ENCODE measurements around the gene NOX3. TPM values are rescaled to one million over a fixed set of nuclear protein-coding genes. Genes with fewer than 3 reads are reported as not detected.

The NOX3 gene
- total and polyA plus RNA-seq, 2 experiments from 2014 or later, result not detected

DNA sequence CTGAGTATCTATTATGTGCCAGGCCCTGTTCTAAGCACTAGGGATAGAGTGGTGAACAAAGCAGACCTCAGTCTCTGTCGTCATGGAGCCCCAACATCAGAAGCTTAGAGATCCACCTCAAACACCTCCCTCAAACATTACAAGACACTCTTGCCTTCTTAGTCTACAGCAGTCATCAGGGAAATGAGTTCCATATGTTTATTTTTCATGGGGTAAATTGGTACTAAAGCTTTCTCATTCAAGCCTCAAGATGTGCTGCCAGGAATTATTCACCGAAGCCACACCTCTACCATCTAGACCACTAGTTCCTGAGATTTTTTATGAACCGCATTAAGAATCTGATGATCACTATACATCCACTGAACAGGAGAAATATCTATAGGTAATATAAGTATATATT, 82.4 kb downstream of the NOX3 start (continued):
- TF ChIP-seq CTCF (conservative IDR thresholded peaks at IDR 0.05; ENCODE audit: low read depth in 2 of 2), result no peak
- no peak for TF ChIP-seq ETS1 (IDR thresholded peaks at IDR 0.05)
- TF ChIP-seq EZH2phosphoT487 (IDR thresholded peaks at IDR 0.05; ENCODE audit: unreplicated experiment), result no peak
- TF ChIP-seq POLR2AphosphoS5 (IDR thresholded peaks at IDR 0.05; ENCODE audit: low read depth), result no peak

GRCh38 chr6:155372256-155372655, 83.4 kb downstream of the NOX3 start:
- H3K9me3 Mint-ChIP-seq, result no peaks in the 10 kb centered on the region
- no peaks in the 10 kb centered on the region for H4K20me1 ChIP-seq (replicated peaks; ENCODE audit: insufficient read depth)
- no peak overlapping the region for H3K4me3 Mint-ChIP-seq
- no peaks in the 10 kb centered on the region for H3K36me3 Mint-ChIP-seq (ENCODE audit: low read depth)
- no peaks in the 10 kb centered on the region for H3K27me3 Mint-ChIP-seq (ENCODE audit: insufficient read depth, low read depth, poor library complexity)
- H3K4me1 ChIP-seq (ENCODE audit: insufficient read depth), result no peaks in the 10 kb centered on the region
- no peaks in the 10 kb centered on the region for H3K36me3 ChIP-seq (ENCODE audit: insufficient read depth)
- no peak for DNase-seq (ENCODE audit: low spot score)
- H2AFZ ChIP-seq, result no peak overlapping the region
- H3K9me2 ChIP-seq (ENCODE audit: insufficient read depth), result no peaks in the 10 kb centered on the region; the same call in 1 of the 2 replicates
- H3K4me1 Mint-ChIP-seq, result no peaks in the 10 kb centered on the region
- H3K27me3 ChIP-seq (ENCODE audit: insufficient read depth), result no peaks in the 10 kb centered on the region
- no peaks in the 10 kb centered on the region for H3F3A ChIP-seq (replicated peaks; ENCODE audit: low read depth)
- no peak overlapping the region for H3K27ac ChIP-seq (ENCODE audit: low read depth)
- no peak overlapping the region for H3K4me3 ChIP-seq
- H3K4me2 ChIP-seq, result no peak overlapping the region
- H3K79me2 ChIP-seq (replicated peaks; ENCODE audit: insufficient read depth), result no peaks in the 10 kb centered on the region
- no peak for ATAC-seq
- H3K27ac Mint-ChIP-seq, result no peak overlapping the region
- no peak for TF ChIP-seq ZNF462 (CRISPR knock-in tag; IDR thresholded peaks at IDR 0.05)
- no peak for TF ChIP-seq ETS1 (IDR thresholded peaks at IDR 0.05)
- TF ChIP-seq REST (IDR thresholded peaks at IDR 0.05; ENCODE audit: unreplicated experiment), result no peak
- no peak for TF ChIP-seq ZNF331 (CRISPR knock-in tag; IDR thresholded peaks at IDR 0.05; ENCODE audit: low read depth)
- no peak for TF ChIP-seq POLR2AphosphoS5 (IDR thresholded peaks at IDR 0.05; ENCODE audit: low read depth)
- no peak for TF ChIP-seq STAT1 (IDR thresholded peaks at IDR 0.05; ENCODE audit: unreplicated experiment)
- no peak for TF ChIP-seq NANOG (IDR thresholded peaks at IDR 0.05; ENCODE audit: borderline replicate concordance)
- no peak for TF ChIP-seq EZH2phosphoT487 (IDR thresholded peaks at IDR 0.05; ENCODE audit: unreplicated experiment)
- no peak for TF ChIP-seq ZNF114 (CRISPR knock-in tag; IDR thresholded peaks at IDR 0.05)
- TF ChIP-seq EZH2 (IDR thresholded peaks at IDR 0.05; ENCODE audit: low read depth, unreplicated experiment), result no peak
- TF ChIP-seq CREB1 (CRISPR knock-in tag; IDR thresholded peaks at IDR 0.05; ENCODE audit: low read depth), result no peak
